DMS53 treated with DMSO at 0.1 percent for 48 hours (cell line): ENCODE measurements around the gene SORT1.
"Not testable (repeated sequence)": the region's sequence is repeated elsewhere in the genome, so short reads cannot be mapped to it uniquely, and the experiment has no call there.

Source experiments
- DNase-seq: peaks from one replicate; lab custom pipeline; 2025; ENCODE audit not compliant: unreplicated experiment; lab: John Stamatoyannopoulos, UW

Gene SORT1

DNA sequence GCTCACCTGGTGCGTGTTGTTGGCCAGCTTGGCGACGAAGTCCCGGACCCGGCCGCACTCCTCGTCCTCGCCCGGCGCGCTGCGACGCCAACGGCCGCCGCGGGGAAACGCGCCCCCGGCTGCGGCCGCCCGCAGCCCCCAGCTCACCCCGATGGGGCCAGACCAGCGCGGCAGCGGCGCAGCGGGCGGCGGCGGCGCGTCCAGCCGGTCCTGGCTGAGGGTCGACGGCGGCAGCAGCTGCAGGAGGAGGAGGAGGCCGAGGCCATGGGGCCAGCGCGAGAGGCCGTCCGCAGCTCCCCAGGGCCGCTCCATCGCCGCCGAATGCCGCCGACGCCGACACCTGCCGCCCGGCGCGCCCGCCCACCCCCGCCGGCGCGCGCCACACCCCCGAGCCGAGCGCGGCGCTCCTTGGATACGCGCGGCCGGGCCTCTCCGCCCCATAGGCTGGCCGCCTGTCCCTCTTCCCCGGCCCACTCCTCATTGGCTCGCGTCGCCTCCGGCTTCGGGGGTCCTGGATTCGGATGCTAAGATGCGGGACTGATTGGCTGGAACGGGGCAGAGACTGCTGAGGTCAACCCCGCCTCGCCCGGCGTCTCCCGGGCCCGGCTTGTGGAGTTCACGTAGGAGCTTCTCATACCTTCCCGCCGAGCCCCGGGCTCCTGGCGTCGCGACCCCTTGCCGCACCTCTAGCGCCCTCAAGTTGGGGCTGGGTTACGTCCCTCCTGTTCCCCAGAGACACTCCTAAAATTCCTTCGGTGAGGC lies at the start of gene SORT1:
SORT1 (minus strand) TSS at position 338 of the 762 bp plus-strand sequence; CDS start at position 312, 26 bp downstream.
- DNase-seq: peak; percentile 64

DNA sequence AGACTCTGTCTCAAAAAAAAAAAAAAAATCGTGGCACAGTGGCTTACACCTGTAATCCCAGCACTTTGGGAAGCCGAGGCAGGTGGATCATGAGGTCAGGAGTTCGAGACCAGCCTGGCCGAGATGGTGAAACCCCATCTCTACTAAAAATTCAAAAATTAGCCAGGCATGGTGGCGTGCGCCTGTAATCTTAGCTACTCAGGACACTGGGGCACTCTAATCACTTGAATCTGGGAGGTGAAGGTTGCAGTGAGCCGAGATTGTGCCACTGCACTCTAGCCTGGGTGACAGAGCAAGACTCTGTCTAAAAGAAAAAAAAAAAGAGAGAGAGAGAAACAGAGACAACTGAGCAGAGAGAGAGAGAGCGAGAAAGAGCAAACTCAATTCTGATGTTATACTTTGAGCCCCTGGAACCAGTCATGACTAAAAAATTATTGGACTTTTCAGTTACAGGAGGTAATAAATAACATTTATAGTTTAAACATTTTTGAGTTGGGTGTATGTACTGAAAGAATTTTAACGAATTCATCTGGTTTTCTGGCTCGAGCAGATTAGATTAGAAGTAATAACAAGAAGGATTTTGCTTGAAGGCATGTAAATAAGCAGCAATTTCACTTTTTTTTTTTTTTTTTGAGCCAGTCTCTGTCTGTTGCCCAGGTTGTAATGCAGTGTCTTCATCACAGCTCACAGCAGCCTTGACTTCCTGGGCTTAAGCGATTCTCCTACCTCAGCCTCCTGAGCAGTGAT lies 48.4 kb upstream of the SORT1 start:
- DNase-seq: not testable (repeated sequence)

GRCh38 chr1:109444346-109444745 lies 46.6 kb upstream of the SORT1 start:
- no peak for DNase-seq

- no peak for DNase-seq
Observed at GRCh38 chr1:109443476-109443875, 45.8 kb upstream of the SORT1 start.

DNA sequence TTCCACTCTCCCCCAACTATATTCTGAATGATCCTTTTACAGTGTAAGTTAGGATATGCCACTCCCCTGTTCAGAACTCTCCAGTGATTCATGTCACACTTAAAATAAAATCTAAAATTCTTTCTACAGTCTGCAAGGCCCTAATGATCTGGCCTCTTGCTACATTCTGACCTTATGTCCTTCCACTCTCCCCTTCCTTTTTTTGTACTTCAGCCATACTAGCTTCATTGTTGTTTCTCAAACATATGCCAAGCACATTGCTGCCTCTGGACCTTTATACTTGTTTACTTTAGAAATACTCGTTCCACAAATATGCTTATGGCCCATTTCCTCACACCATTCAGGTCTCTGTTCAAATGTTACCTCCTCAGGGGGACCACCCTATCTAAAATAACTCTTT lies 43.4 kb upstream of the SORT1 start:
- DNase-seq: no peak

DNA sequence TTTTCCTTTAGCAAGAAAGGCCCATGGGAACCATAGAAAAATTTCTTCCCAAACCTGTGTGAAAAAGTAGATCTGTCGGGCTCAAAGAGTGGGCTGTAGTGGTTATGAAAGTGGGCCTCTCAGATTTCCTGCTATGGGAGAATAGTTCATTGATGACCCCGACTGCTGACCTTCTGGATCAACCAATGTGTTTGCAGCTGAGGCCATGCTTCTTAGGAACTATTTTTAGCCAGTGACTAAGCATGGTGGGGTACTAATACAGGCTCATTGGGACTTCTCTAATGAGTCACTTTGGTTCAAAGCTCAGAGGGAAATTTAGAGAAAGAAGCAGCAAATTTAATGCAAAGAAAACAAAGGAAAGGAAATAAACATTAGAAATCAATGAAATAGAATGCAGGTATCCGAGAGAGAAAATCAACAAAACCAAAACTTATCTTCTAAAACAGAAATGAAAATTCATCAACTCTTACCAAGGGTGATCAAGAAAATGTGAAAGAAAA lies 41.1 kb upstream of the SORT1 start:
- no peak for DNase-seq

DNA sequence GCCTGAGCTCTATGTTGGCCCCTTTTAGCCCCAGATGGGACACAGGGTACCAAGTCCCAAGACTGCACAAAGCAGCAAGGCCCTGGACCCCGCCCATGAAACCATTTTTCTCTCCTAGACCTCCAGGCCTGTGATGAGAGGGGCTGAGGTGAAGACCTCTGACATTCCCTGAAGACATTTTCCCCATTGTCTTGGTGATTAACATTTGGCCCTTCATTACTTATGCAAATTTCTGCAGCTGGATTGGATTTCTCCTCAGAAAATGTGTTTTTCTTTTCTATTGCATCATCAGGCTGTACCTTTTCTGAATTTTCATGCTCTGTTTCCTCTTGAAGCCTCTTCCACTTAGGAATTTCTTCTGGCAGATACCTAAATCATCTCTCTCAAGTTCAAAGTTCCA lies 36.8 kb upstream of the SORT1 start:
- DNase-seq: no peak

GRCh38 chr1:109433322-109433721 lies 35.6 kb upstream of the SORT1 start:
- no peak for DNase-seq

- DNase-seq: no peak
Observed at GRCh38 chr1:109432336-109432735, 34.6 kb upstream of the SORT1 start.

DNA sequence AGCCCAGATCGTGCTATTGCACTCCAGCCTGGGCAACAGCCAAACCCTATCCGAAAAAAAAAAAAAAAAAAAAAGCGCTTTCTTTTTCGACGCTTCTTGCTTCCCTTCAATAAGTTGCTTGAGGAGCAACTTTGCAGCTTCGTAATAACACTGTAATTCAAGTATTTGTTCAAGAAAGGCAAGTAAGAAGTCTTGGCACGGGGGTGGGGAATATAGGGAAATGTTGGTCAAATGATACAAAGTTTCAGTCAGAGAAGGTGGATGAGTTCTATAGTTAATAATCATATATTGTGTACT lies 29.4 kb upstream of the SORT1 start:
- DNase-seq: no peak

GRCh38 chr1:109426281-109427170 lies 28.8 kb upstream of the SORT1 start, which contains the start of gene PSMA5:
Gene PSMA5, minus strand, starts transcription at chr1:109426448. Its CDS starts 118 bp downstream, at chr1:109426330.
- peak; percentile 98 for DNase-seq

GRCh38 chr1:109425391-109426280 lies 27.9 kb upstream of the SORT1 start:
- peak; percentile 39 for DNase-seq

GRCh38 chr1:109423498-109423897 lies 25.8 kb upstream of the SORT1 start:
- no peak for DNase-seq

DNA sequence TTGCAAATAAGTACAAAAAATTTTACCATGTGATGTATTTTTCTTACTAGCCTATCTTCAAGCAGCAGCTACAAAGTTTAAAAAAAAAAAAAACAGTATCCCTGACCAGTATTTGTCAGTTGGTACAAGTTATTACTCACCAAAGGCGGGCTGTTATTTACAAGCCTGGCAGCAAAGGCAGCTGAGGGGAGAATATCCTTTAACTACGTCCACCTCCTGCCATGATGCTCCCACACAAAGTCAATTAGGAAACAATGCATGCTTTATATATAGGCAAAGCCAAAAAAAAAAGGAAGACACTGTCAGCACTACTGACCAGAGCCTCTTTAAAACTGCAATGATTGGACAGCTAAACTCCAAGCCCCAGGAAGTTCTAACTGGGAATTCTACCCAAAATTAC lies 14.8 kb upstream of the SORT1 start:
- DNase-seq: no peak

DNA sequence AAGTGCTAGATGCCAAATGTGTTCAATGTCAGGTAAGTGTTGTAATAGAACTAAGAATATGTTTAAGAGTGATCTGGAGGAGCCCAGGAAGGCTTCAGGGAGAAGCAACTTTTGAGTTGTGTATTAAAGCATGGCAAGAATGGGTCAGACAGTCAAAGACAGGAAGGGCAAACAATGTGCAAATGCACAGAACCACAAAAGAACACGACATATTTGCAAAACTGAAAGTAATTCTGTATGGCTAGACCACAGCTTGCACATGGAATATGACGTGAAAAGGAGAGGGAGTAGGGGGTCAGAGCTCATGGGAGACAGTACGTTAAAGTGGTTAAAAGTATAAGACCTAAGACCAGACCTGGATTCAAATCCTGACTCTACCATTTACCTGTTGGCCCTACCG lies 7.1 kb upstream of the SORT1 start:
- DNase-seq: no peak

DNA sequence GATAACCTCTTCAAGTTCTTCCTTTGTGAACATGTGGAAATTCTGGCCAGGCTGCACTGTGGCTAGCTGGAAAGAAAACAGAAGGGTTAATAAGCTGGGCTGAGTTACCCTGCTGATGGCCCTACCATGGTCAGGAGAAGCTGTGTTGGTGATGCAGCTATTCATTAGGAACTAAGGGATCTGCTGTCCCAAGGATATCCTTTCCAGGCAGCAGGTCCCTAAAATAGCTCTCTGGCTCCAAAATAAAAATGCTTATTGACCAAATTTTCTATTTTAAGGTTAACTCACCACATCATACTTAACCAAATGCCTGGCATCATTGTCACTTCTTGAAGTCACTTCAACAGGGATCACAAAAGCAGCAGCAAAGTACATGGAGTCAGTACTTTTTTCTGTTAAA lies 4.3 kb upstream of the SORT1 start:
- DNase-seq: no peak

GRCh38 chr1:109400035-109400655 lies 2.4 kb upstream of the SORT1 start:
- no peak for DNase-seq

GRCh38 chr1:109399326-109399957 lies 1.7 kb upstream of the SORT1 start:
- DNase-seq: peak; percentile 68
